NT2/D1 (cell line): ENCODE data around the gene PLEKHG4B.

Experiments
- DNase-seq: peaks from one replicate; pipeline ENCODE4 v3.0.0-alpha.2; 2011; ENCODE audit warnings: low read depth, low spot score
- H3K27me3 ChIP-seq: 2 replicates; pipeline ENCODE4 v1.6.0; 2011; ENCODE audit warnings: mild to moderate bottlenecking; ENCODE audit not compliant: insufficient read length, insufficient read depth
- H3K36me3 ChIP-seq: 2 replicates; pipeline ENCODE4 v1.6.1; 2011; ENCODE audit warnings: mild to moderate bottlenecking, low read length, mixed read lengths; ENCODE audit not compliant: insufficient read depth, insufficient read length
- H3K4me1 ChIP-seq: 2 replicates; pipeline ENCODE4 v1.5.1; 2011; ENCODE audit not compliant: insufficient read depth, insufficient read length
- H3K4me3 ChIP-seq: 2 replicates; pipeline ENCODE4 v1.5.1; 2011; ENCODE audit warnings: low read depth; ENCODE audit not compliant: insufficient read length
- H3K9ac ChIP-seq: 2 replicates; pipeline ENCODE4 v1.6.0; 2011; ENCODE audit warnings: low read depth; ENCODE audit not compliant: insufficient read length
- H3K9me3 ChIP-seq: 2 replicates; pipeline ENCODE4 v1.5.1; 2011; ENCODE audit warnings: mild to moderate bottlenecking, low read length; ENCODE audit not compliant: insufficient read depth
- SUZ12 ChIP-seq: IDR thresholded peaks from 2 replicates; pipeline ENCODE4 v1.6.1; 2011; ENCODE audit not compliant: insufficient read length, insufficient read depth; ENCODE audit errors: extremely low read depth
- YY1 ChIP-seq: IDR thresholded peaks from 2 replicates; pipeline ENCODE4 v1.6.1; 2011; ENCODE audit not compliant: insufficient read length, insufficient read depth
- ZNF274 ChIP-seq: IDR thresholded peaks from 2 replicates; pipeline ENCODE4 v1.6.1; 2011; ENCODE audit warnings: mild to moderate bottlenecking, low read depth, low read length

Gene PLEKHG4B

DNA sequence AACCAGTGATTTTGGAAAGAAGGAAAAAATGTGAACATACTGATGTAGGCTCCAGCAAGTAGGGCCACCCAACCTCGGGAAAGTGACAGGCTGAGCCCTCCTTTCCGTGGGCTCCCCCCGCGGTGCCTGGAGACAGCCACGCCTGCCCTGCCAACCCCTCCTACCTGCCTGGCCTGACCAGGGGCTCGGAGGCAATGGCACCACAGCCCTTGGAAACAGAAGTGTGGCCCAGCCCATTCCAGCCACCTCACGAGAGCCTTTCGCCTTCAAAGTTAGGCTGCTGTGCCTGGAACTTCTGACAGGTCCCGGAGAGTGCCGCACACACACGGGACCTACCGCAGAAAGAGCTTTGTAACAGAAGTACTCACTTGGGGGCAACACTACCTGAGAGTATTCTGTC lies 49.8 kb downstream of the PLEKHG4B start:
- Histone ChIP-seq H3K4me1 (peaks cover 2% of the 10 kb centered on the region), H3K9ac (no peak overlapping the region), H3K4me3 (no peak overlapping the region), H3K9me3 (peaks cover 17% of the 10 kb centered on the region), H3K36me3 (peaks cover 66% of the 10 kb centered on the region), H3K27me3 (no peaks in the 10 kb centered on the region)
- TF ChIP-seq ZNF274 (no peak), YY1 (no peak), SUZ12 (no peak)
- no peak for DNase-seq

- H3K9me3 ChIP-seq = peaks cover 23% of the 10 kb centered on the region
- TF ChIP-seq YY1 (no peak), SUZ12 (no peak), ZNF274 (no peak)
Observed at GRCh38 chr5:142246-142810, 50.4 kb downstream of the PLEKHG4B start.

GRCh38 chr5:143041-143440 lies 51.1 kb downstream of the PLEKHG4B start:
- TF ChIP-seq SUZ12 = no peak
- no peak for TF ChIP-seq ZNF274
- no peak for TF ChIP-seq YY1
- Histone ChIP-seq H3K9me3 (peaks cover 30% of the 10 kb centered on the region), H3K9ac (no peak overlapping the region), H3K36me3 (peaks cover 76% of the 10 kb centered on the region), H3K4me1 (no peaks in the 10 kb centered on the region), H3K4me3 (no peak overlapping the region), H3K27me3 (no peaks in the 10 kb centered on the region)
- DNase-seq = no peak

More at GRCh38 chr5:142246-142810, 50.4 kb downstream of the PLEKHG4B start:
- Histone ChIP-seq H3K4me3 (no peak overlapping the region), H3K4me1 (peaks cover 2% of the 10 kb centered on the region), H3K36me3 (peaks cover 71% of the 10 kb centered on the region), H3K9ac (no peak overlapping the region), H3K27me3 (no peaks in the 10 kb centered on the region)
- DNase-seq = no peak

DNA sequence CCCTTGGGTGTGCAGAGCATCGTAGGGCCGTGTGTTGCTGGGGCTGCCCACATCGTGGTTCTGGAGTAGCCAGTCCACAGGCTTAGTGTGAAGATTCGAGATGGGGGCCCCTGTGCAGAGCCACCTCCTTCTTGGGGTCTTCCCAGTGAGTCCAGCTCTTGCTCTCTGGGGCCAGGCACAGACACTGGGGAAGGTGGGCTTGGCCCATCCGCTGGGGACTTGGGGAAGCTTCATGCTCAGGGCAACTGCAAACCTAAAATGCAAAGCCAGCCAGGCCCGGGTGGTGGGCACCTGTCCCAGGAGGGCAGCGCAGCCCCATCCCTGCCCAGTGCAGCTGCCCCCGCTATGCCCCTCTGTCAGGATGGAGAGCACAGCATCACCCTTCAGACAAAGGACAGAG lies 53.0 kb downstream of the PLEKHG4B start:
- no peak for DNase-seq
- Histone ChIP-seq H3K9ac (no peak overlapping the region), H3K4me3 (no peak overlapping the region), H3K9me3 (peaks cover 31% of the 10 kb centered on the region), H3K36me3 (peaks cover 69% of the 10 kb centered on the region), H3K4me1 (no peaks in the 10 kb centered on the region), H3K27me3 (no peaks in the 10 kb centered on the region)
- no peak for TF ChIP-seq ZNF274
- no peak for TF ChIP-seq SUZ12
- TF ChIP-seq YY1 = no peak

DNA sequence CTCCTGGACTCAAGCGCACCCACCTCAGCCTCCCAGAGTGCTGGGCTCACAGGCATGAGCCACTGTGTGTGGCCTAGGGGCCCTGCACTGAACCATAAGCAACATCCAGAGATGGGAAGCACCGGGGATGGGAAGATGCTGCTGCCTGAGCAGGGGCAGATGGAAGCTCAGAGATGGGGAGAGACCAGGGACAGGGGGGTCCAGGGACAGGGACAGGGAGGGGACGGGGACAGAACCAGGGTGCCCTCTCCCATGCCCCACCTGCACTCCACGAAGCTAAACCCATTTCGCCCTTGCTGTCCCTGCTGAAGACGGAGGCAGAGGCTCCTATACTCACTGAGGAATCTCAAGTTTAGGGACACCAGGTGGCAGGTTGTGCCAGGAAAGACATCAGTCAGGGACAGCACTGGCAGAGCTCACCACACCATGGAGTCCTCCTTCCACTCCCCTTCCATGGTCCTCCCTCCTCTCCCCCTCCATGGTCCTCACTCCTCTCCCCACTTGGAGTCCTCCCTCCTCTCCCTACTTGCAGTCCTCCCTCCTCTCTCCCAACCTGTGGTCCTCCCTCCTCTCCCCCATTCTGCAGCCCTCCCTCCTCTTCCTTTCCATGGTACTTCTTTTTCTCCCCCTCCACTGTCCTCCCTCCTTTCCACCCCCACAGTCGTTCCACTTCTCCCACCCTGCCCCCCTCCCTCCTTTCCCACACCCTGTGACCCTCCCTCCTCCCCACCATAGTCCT lies 53.8 kb downstream of the PLEKHG4B start:
- no peak overlapping the region for H3K9ac ChIP-seq
- no peak overlapping the region for H3K4me3 ChIP-seq
- peaks cover 69% of the 10 kb centered on the region for H3K36me3 ChIP-seq
- no peak for DNase-seq
- H3K27me3 ChIP-seq = no peaks in the 10 kb centered on the region
- TF ChIP-seq YY1 (no peak), ZNF274 (no peak), SUZ12 (no peak)
- peaks cover 31% of the 10 kb centered on the region for H3K9me3 ChIP-seq
- no peaks in the 10 kb centered on the region for H3K4me1 ChIP-seq

DNA sequence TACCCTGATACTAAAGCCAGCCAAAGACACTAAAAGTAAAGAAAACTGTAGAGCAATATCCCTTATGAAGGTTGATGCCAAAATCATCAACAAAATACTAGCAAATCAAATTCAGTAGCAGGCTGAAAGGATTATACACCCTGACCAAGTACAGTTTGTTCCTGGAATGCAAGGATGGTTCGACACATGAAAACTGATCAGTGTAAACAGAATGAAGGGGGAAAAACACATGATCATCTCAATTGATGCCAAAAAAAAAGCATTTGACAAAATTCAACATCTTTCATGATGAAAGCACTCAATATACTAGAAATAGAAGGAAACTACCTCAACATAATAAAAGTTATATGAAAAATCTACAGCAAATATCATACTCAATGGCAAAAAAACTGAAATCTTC lies 55.8 kb downstream of the PLEKHG4B start:
- TF ChIP-seq YY1 (no peak), SUZ12 (no peak), ZNF274 (no peak)
- no peak for DNase-seq
- Histone ChIP-seq H3K9ac (no peak overlapping the region), H3K9me3 (peaks cover 31% of the 10 kb centered on the region), H3K4me3 (no peak overlapping the region), H3K4me1 (no peaks in the 10 kb centered on the region), H3K27me3 (no peaks in the 10 kb centered on the region), H3K36me3 (peaks cover 67% of the 10 kb centered on the region)

- TF ChIP-seq ZNF274 (no peak), YY1 (no peak), SUZ12 (no peak)
- Histone ChIP-seq H3K36me3 (peaks cover 58% of the 10 kb centered on the region), H3K9me3 (peaks cover 30% of the 10 kb centered on the region), H3K4me3 (no peak overlapping the region), H3K9ac (no peak overlapping the region), H3K27me3 (no peaks in the 10 kb centered on the region), H3K4me1 (no peaks in the 10 kb centered on the region)
- no peak for DNase-seq
Observed at GRCh38 chr5:149745-150485, 57.9 kb downstream of the PLEKHG4B start.
